Tibial nerve (tissue), 4 donors: ENCODE data around the gene TMEM131L. TPM values are rescaled to one million over a fixed set of nuclear protein-coding genes. Genes with fewer than 3 reads are reported as not detected.

Experiments used
- DNase-seq, 2 donors: peaks; one replicate each; pipeline ENCODE4 v3.0.0-alpha.2; 2019; ENCODE audit warnings: low spot score in 2 of 2
- H3K27ac ChIP-seq, 4 donors: fragments of 200-600 bp; sonication (generic) in 3 of 4; one replicate each; pipeline ENCODE4 v1.5.1; 2017 to 2019; ENCODE audit warnings: mild to moderate bottlenecking in 1 of 4
- H3K27me3 ChIP-seq, 2 donors: fragments of 200-600 bp; sonication (generic) in 1 of 2; one replicate each; pipeline versions ENCODE4 v1.5.1 to v1.6.0; 2017 to 2019
- H3K36me3 ChIP-seq, 3 donors: fragments of 200-600 bp; sonication (generic); one replicate each; pipeline ENCODE4 v1.5.1; 2018 to 2019
- H3K4me1 ChIP-seq, 4 donors: fragments of 200-600 bp; sonication (generic) in 3 of 4; one replicate each; pipeline ENCODE4 v1.5.1; 2017 to 2019
- H3K4me3 ChIP-seq, 4 donors: fragments of 200-600 bp; sonication (generic) in 3 of 4; one replicate each; pipeline ENCODE4 v1.5.1; 2017 to 2019; ENCODE audit warnings: mild to moderate bottlenecking in 1 of 4, moderate library complexity in 1 of 4
- H3K9me3 ChIP-seq, 4 donors: fragments of 200-600 bp; sonication (generic) in 3 of 4; one replicate each; pipeline ENCODE4 v1.5.1; 2017 to 2019
- EP300 ChIP-seq, 2 donors: sonication (generic); formaldehyde crosslinking; IDR thresholded peaks; one replicate each; pipeline ENCODE4 v1.6.1; 2017; ENCODE audit warnings: antibody characterized with exemption in 2 of 2, mild to moderate bottlenecking in 1 of 2
- POLR2A ChIP-seq, 2 donors: fragments of 450-650 bp; IDR thresholded peaks; one replicate each; pipeline ENCODE4 v1.6.1; 2017; ENCODE audit warnings: antibody characterized with exemption in 2 of 2, mild to moderate bottlenecking in 2 of 2, moderate library complexity in 2 of 2
- WGBS, 2 donors: methylation state at CpG; one replicate each; pipeline ENCODE4 v1.1.5; 2018; 5-methylcytosine and 5-hydroxymethylcytosine counted together
- total RNA-seq, 4 donors: library from RNA; depleted of rRNA; stranded (reverse); fragments of >200 nt; gene quantifications; one replicate each; pipeline ENCODE4 v1.1.0, GENCODE V29; 2016
- TF ChIP-seq, protein P1 (sequence below), 5 experiments: fragments of 200-600 bp in 3 of 5; fragments of 450-650 bp in 2 of 5; sonication (generic) in 3 of 5; IDR thresholded peaks; one replicate each; pipeline ENCODE4 v1.5.1; 2016 to 2019; ENCODE audit warnings: antibody characterized with exemption in 5 of 5, mild to moderate bottlenecking in 3 of 5, moderate library complexity in 2 of 5

The TMEM131L gene
- total RNA-seq, 4 donors from 2014 or later = 8.7 to 19.9 (median 12.1) TPM

- no peaks in the 10 kb centered on the region for H3K36me3 ChIP-seq
- 23 to 45% methylated on average over 3 of the region's 3 CpGs for WGBS, 2 donors
- no peak overlapping the region for H3K27ac ChIP-seq
- TF ChIP-seq EP300 (IDR thresholded peaks at IDR 0.05) = no peak
- TF ChIP-seq POLR2A (IDR thresholded peaks at IDR 0.05) = no peak
- TF ChIP-seq, protein P1, sequence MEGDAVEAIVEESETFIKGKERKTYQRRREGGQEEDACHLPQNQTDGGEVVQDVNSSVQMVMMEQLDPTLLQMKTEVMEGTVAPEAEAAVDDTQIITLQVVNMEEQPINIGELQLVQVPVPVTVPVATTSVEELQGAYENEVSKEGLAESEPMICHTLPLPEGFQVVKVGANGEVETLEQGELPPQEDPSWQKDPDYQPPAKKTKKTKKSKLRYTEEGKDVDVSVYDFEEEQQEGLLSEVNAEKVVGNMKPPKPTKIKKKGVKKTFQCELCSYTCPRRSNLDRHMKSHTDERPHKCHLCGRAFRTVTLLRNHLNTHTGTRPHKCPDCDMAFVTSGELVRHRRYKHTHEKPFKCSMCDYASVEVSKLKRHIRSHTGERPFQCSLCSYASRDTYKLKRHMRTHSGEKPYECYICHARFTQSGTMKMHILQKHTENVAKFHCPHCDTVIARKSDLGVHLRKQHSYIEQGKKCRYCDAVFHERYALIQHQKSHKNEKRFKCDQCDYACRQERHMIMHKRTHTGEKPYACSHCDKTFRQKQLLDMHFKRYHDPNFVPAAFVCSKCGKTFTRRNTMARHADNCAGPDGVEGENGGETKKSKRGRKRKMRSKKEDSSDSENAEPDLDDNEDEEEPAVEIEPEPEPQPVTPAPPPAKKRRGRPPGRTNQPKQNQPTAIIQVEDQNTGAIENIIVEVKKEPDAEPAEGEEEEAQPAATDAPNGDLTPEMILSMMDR (IDR thresholded peaks at IDR 0.05) = no peak
- no peak for DNase-seq
- H3K27me3 ChIP-seq = no peaks in the 10 kb centered on the region
- no peak overlapping the region for H3K4me3 ChIP-seq
- H3K4me1 ChIP-seq = peaks cover 0 to 8% (median 0%) of the 10 kb centered on the region in 4 donors
- no peaks in the 10 kb centered on the region for H3K9me3 ChIP-seq
Observed at GRCh38 chr4:153428941-153429475, 37.2 kb upstream of the TMEM131L start.

GRCh38 chr4:153432965-153433753 lies 33.0 kb upstream of the TMEM131L start:
- peak in 1 of 2 donors; percentile 40 for DNase-seq
- 61 to 76% methylated on average over 12 of the region's 12 CpGs for WGBS, 2 donors
- H3K4me3 ChIP-seq = peak overlapping the region in 2 of 4 donors; percentile 13 to 29
- peaks cover 0 to 8% (median 0%) of the 10 kb centered on the region in 4 donors for H3K4me1 ChIP-seq
- no peaks in the 10 kb centered on the region for H3K27me3 ChIP-seq
- no peaks in the 10 kb centered on the region for H3K9me3 ChIP-seq
- no peak for TF ChIP-seq EP300 (IDR thresholded peaks at IDR 0.05)
- TF ChIP-seq, protein P1 (IDR thresholded peaks at IDR 0.05) = peak in 4 of 5 experiments; percentile 26 to 42 (median 38)
- H3K27ac ChIP-seq = no peak overlapping the region
- H3K36me3 ChIP-seq = no peaks in the 10 kb centered on the region

GRCh38 chr4:153433754-153434105 lies 32.4 kb upstream of the TMEM131L start:
- no peak for DNase-seq
- H3K4me3 ChIP-seq = peak overlapping the region in 2 of 4 donors; percentile 13 to 29
- peaks cover 0 to 7% (median 0%) of the 10 kb centered on the region in 4 donors for H3K4me1 ChIP-seq
- no peaks in the 10 kb centered on the region for H3K9me3 ChIP-seq
- no peak overlapping the region for H3K27ac ChIP-seq
- TF ChIP-seq, protein P1 (IDR thresholded peaks at IDR 0.05) = no peak
- TF ChIP-seq POLR2A (IDR thresholded peaks at IDR 0.05) = no peak
- no peak for TF ChIP-seq EP300 (IDR thresholded peaks at IDR 0.05)
- 41 to 53% methylated on average over 3 of the region's 3 CpGs for WGBS, 2 donors
- no peaks in the 10 kb centered on the region for H3K36me3 ChIP-seq
- no peaks in the 10 kb centered on the region for H3K27me3 ChIP-seq

DNA sequence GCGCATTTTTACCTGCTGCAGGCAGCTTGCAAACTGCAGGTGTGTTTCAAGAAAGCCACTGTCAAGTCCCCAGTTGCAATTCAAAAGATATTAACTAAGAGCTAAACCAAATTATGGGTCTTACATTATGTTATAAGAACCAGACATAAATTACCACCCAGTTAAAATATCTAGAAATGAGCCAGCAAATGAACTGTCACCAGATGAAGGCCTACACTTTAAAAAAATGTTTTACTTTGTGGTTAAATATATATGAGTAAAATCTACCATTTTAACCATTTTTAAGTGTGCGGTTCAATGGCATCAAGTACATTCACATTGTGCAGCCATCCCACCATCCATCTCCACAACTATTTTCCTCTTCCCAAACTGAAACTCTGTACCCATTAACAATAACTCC lies 32.0 kb upstream of the TMEM131L start:
- no peaks in the 10 kb centered on the region for H3K36me3 ChIP-seq
- no peaks in the 10 kb centered on the region for H3K27me3 ChIP-seq
- DNase-seq = no peak
- no peak overlapping the region for H3K27ac ChIP-seq
- peaks cover 0 to 3% (median 0%) of the 10 kb centered on the region in 4 donors for H3K4me1 ChIP-seq
- TF ChIP-seq EP300 (IDR thresholded peaks at IDR 0.05) = no peak
- TF ChIP-seq, protein P1 (IDR thresholded peaks at IDR 0.05) = no peak
- TF ChIP-seq POLR2A (IDR thresholded peaks at IDR 0.05) = no peak
- no peak overlapping the region for H3K4me3 ChIP-seq
- 42 to 61% methylated on average over 2 of the region's 2 CpGs for WGBS, 2 donors
- no peaks in the 10 kb centered on the region for H3K9me3 ChIP-seq
